Measurements from ENCODE around the gene ENOX1.

The ENOX1 gene

DNA sequence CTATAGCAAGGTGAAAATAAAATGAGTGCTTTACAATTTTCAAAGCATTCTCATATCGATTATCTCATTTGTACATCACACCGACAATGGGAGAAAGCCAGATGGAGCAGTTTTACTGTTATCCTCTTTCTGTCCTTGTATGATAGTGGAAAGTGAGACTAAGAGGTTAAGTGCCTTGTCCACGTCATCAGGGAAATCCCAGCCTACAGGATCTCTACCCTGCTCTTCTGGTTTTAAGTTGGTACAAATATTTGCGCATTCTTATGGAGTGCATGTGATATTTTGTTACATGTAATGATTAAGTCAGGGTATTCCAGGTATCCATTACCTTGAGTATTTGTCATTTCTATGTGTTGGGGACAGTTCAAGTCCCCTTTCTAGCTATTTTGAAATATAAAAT lies 12.4 kb upstream of the ENOX1 start:
- DNase-seq (ENCODE audit: low read depth): peak; percentile 11
- H3K4me3 ChIP-seq (ENCODE audit: low read depth, low read length): no peak overlapping the region
- TF ChIP-seq, protein P1, sequence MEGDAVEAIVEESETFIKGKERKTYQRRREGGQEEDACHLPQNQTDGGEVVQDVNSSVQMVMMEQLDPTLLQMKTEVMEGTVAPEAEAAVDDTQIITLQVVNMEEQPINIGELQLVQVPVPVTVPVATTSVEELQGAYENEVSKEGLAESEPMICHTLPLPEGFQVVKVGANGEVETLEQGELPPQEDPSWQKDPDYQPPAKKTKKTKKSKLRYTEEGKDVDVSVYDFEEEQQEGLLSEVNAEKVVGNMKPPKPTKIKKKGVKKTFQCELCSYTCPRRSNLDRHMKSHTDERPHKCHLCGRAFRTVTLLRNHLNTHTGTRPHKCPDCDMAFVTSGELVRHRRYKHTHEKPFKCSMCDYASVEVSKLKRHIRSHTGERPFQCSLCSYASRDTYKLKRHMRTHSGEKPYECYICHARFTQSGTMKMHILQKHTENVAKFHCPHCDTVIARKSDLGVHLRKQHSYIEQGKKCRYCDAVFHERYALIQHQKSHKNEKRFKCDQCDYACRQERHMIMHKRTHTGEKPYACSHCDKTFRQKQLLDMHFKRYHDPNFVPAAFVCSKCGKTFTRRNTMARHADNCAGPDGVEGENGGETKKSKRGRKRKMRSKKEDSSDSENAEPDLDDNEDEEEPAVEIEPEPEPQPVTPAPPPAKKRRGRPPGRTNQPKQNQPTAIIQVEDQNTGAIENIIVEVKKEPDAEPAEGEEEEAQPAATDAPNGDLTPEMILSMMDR (IDR thresholded peaks at IDR 0.05; ENCODE audit: insufficient read depth, low read depth, low read length, missing control alignments): no peak

GRCh38 chr13:43797869-43798268 lies 11.1 kb upstream of the ENOX1 start:
- no peak for DNase-seq (ENCODE audit: low read depth)
- H3K4me3 ChIP-seq (ENCODE audit: low read depth, low read length): no peak overlapping the region
- TF ChIP-seq, protein P1 (IDR thresholded peaks at IDR 0.05; ENCODE audit: insufficient read depth, low read depth, low read length, missing control alignments): no peak

DNA sequence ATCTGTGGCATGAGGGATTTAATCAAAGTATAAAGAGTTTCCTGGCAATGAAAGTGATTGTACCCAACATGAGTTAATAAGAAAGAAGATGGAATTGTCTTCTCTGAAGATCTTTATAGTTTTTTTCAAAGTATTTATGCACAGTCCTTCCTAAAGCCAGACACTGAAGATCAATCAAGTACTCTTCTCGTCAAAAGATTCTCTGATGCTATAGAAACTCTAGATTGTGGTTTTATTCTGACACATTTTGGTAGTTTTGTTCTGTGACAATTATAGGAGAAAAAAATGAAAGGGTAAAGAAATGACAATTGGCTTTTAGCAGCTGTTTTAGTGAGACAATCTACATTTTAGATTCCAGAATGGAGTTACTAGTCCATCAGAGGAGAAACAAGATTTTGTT lies 10.4 kb upstream of the ENOX1 start:
- no peak overlapping the region for H3K4me3 ChIP-seq (ENCODE audit: low read depth, low read length)
- TF ChIP-seq, protein P1 (IDR thresholded peaks at IDR 0.05; ENCODE audit: insufficient read depth, low read depth, low read length, missing control alignments): no peak
- DNase-seq (ENCODE audit: low read depth): peak; percentile 22

GRCh38 chr13:43794416-43794815 lies 7.6 kb upstream of the ENOX1 start:
- DNase-seq (ENCODE audit: low read depth): no peak
- H3K4me3 ChIP-seq (ENCODE audit: low read depth, low read length): no peak overlapping the region
- TF ChIP-seq, protein P1 (IDR thresholded peaks at IDR 0.05; ENCODE audit: insufficient read depth, low read depth, low read length, missing control alignments): no peak

- no peak overlapping the region for H3K4me3 ChIP-seq (ENCODE audit: low read depth, low read length)
- TF ChIP-seq, protein P1 (IDR thresholded peaks at IDR 0.05; ENCODE audit: insufficient read depth, low read depth, low read length, missing control alignments): no peak
- DNase-seq (ENCODE audit: low read depth): no peak
Observed at GRCh38 chr13:43792076-43792881, 5.5 kb upstream of the ENOX1 start.

DNA sequence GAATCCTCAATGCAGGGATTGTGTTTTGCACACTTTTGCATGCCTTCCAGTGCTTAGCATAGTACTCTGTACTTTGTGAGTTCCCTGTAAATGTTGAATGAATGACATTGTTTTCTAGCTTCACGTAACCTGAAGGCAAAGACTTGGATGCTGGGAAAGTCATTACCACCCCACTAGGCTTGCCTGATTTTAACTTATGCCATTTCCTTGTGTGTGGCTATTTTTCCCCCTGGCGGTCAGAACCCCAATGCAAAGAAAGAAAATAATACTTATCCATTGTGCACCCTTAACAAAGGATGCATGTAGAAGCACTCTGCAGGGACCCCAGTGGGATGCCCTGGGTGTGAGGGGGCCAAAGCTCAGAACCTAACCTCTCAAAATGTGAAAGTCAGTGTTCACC lies 1.2 kb upstream of the ENOX1 start:
- H3K4me3 ChIP-seq (ENCODE audit: low read depth, low read length): no peak overlapping the region; the same call in 1 of the 2 replicates
- DNase-seq (ENCODE audit: low read depth): peak; percentile 61
- TF ChIP-seq, protein P1 (IDR thresholded peaks at IDR 0.05; ENCODE audit: insufficient read depth, low read depth, low read length, missing control alignments): peak; percentile 48

DNA sequence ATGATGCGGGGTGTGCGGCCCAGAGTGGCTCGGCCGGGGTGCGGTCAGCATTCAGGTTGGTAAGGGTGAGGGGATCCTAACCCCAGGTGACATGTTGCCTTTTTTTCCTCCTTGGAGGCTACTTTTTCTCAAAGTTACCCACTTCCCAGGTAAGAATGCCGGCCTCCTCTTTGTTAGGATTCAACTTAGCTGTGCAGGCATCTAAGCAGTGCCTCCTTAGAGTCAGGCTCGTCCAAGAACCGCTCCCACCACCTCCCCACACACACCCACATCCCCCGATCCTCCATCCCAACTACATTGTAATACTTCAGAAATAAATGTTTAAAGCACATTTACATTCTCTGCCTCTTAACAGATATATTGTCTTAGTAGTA lies 733 bp upstream of the ENOX1 start:
- no peak for DNase-seq (ENCODE audit: low read depth)
- peak overlapping the region; percentile 73 for H3K4me3 ChIP-seq (ENCODE audit: low read depth, low read length)
- TF ChIP-seq, protein P1 (IDR thresholded peaks at IDR 0.05; ENCODE audit: insufficient read depth, low read depth, low read length, missing control alignments): no peak
